HG02642 (cell line): ENCODE results near the gene FGF3.
"Not testable (repeated sequence)": the region's sequence is repeated elsewhere in the genome, so short reads cannot be mapped to it uniquely, and the experiment has no call there.

Experiments
- ATAC-seq: cut with Tn5 transposase; IDR thresholded peaks from one replicate; pipeline ENCODE4 v1.9.1; 2021; ENCODE audit warnings: mild to moderate bottlenecking; ENCODE audit not compliant: unreplicated experiment, poor library complexity

Gene FGF3

DNA sequence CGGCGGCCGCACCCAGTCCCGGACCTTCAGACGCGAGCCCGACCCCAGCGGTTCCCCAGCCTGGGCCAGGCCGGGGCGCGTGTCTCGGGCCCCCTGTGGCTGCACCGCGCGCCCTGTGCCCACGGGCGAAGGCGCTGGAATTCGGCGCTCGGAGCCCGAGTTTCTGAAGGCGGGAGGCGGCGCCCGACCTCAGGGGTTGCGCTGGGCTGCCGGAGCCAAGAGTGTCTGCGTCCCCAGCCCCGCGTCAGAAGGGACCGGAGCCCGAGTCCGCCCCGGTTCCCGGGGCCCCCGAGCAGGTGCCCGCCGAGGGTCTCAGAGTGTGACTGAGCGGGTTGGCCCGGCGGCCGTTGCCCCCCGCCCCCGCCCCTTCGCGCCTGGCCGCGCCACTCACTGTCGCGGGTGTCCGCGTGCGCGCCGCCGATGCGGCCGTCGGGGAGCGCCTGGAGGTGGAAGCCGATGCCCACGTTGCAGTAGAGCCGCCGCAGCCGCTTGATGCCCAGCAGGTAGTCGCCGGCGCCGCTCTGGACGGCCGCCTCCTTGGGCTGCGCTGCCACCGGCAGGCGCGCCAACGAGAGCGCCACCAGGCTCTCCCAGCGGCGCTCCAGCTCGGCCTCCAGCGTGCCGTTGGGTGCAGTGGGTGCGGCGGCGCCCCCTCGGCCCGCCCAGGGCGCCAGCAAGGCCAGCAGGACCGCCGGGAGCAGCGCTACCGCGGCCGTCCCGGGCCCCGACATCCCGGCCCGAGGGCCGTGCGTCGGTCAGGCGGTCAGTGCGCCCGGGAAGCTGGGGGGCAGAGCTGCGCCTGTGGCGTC is 44.7 kb downstream of the FGF3 start:
- ATAC-seq, result no peak

GRCh38 chr11:69773626-69774353 is 45.4 kb downstream of the FGF3 start:
- no peak for ATAC-seq

DNA sequence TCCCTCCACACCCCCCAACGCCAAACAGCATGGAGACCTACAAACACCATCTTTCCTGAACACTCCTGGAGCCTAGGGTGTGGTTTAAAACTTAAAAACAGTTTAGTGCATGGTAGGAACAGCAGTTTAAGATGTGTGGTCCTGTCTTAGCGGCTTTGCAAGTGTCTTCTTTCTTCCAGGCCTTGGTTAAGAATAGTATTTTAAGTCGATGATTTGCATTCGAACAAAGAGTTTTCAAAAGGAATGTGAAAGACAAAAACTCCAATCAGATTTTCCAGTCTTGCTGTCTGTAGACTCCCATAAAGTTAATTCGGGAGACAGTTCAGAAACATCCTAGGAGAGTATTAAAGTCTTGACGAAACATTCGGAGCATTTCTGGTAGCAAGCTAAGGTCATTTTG is 47.8 kb downstream of the FGF3 start:
- no peak for ATAC-seq

GRCh38 chr11:69770540-69770939 is 48.7 kb downstream of the FGF3 start:
- no peak for ATAC-seq

- ATAC-seq, result no peak
Measured at GRCh38 chr11:69765498-69765995, 53.7 kb downstream of the FGF3 start.

DNA sequence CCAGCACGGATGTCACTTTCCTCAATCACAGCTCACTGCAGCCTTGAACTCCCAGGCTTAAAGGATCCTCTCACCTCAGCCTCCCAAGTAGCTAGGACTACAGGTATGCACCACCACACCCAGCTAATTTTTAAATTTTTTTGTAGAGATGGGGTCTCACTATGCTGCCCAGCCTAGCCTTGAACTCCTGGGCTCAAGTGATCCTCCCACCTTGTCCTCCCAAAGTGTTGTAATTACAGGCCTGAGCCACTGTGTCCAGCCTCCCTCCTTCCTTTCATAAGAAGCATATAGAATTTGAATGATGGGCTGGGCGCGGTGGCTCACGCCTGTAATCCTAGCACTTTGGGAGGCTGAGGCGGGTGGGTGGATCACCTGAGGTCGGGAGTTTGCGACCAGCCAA is 54.3 kb downstream of the FGF3 start:
- not testable (repeated sequence) for ATAC-seq

GRCh38 chr11:69760319-69760718 is 58.9 kb downstream of the FGF3 start:
- ATAC-seq, result no peak
